T-helper 2 cell treated with Interferon-gamma antibody and Interleukin-4, amounts not matched to agents 5 μg/mL and 100 μg/mL, for 36 hours (primary cell): Measurements from ENCODE around the gene HINT2.

ENCODE experiments used
- DNase-seq: peaks from one replicate; pipeline ENCODE4 v3.0.0; 2021; ENCODE audit warnings: low spot score
- H3K27ac Mint-ChIP-seq: one replicate; pipeline ENCODE4 v1.8.0; 2021; ENCODE audit warnings: mild to moderate bottlenecking, mixed read lengths
- H3K27me3 Mint-ChIP-seq: one replicate; pipeline ENCODE4 v1.8.0; 2021; ENCODE audit warnings: low read depth, mixed read lengths
- H3K36me3 Mint-ChIP-seq: one replicate; pipeline ENCODE4 v1.8.0; 2021; ENCODE audit warnings: low read depth, mixed read lengths
- H3K4me1 Mint-ChIP-seq: one replicate; pipeline ENCODE4 v1.8.0; 2021; ENCODE audit warnings: low read depth, mixed read lengths
- H3K4me3 Mint-ChIP-seq: one replicate; pipeline ENCODE4 v1.8.0; 2022; ENCODE audit warnings: mild to moderate bottlenecking, moderate library complexity, mixed read lengths
- H3K9me3 Mint-ChIP-seq: one replicate; pipeline ENCODE4 v1.8.0; 2021; ENCODE audit warnings: mixed read lengths

Gene HINT2

DNA sequence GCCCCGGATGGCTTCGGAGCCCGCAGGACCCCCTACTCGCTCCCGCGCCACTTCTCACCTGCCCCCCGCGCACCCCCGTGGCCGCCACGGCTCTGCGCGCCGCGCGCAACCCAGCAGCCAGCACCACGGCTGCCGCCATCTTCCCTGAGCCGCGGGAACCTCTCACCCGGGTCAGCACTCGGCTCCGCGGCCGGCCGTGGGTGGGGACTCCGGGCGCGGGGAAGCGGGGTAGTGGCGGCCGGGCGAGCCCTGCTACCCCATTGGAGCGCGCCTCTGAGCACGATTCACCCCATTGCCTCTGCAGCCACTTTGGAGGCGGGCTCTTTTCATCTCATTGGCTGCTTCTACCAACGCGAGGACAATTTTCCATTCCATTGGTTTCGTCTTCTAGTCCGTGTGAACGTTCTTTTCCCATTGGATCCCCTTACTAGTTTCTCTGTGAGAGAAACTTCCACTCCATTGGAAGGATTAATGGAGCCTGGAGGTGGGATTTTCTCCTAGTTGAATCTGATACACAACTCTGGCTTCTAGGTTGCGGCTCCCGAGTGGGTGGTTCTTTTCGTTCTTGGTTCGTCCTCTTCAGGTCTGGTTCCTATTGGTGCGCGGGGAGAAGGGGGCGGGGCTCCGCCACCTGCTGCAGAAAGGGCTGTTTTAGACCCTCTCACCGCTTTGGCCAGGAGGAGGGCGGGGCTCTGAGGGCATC, at the start of gene HINT2:
Gene HINT2, minus strand, starts transcription at position 202 of the 703 bp plus-strand sequence. Its CDS starts 63 bp downstream, at position 139.
- peaks cover 4% of the 10 kb centered on the region for H3K27me3 Mint-ChIP-seq
- peaks cover 24% of the 10 kb centered on the region for H3K4me1 Mint-ChIP-seq
- DNase-seq: peak; percentile 98
- H3K4me3 Mint-ChIP-seq: peak within 1 kb of the TSS; percentile 94
- peak within 1 kb of the TSS; percentile 95 for H3K27ac Mint-ChIP-seq
- no peaks in the 10 kb centered on the region for H3K9me3 Mint-ChIP-seq
- peaks cover 6% of the 10 kb centered on the region for H3K36me3 Mint-ChIP-seq

DNA sequence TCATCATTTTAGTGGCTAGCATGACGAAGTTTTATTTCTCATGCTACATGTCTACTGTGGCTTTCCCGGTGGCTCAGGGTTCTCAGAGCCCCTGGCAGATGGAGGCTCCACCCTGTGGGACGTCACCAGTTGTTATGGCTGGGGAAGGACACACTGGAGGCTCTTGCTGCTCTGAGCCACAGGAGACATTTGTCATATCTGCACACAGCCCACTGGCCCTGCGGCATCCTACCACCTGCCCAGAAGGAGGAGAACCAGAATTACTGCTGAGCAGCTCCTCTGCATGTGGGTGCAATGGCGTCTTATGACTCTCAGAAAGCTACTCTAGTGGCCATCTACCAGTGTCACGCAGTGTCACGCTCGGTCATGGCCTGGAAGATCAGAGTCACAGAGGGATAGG, 48.7 kb upstream of the HINT2 start:
- H3K4me1 Mint-ChIP-seq: peaks cover 2% of the 10 kb centered on the region
- no peak overlapping the region for H3K4me3 Mint-ChIP-seq
- no peaks in the 10 kb centered on the region for H3K36me3 Mint-ChIP-seq
- H3K27ac Mint-ChIP-seq: no peak overlapping the region
- DNase-seq: no peak
- no peaks in the 10 kb centered on the region for H3K9me3 Mint-ChIP-seq
- peaks cover 10% of the 10 kb centered on the region for H3K27me3 Mint-ChIP-seq

DNA sequence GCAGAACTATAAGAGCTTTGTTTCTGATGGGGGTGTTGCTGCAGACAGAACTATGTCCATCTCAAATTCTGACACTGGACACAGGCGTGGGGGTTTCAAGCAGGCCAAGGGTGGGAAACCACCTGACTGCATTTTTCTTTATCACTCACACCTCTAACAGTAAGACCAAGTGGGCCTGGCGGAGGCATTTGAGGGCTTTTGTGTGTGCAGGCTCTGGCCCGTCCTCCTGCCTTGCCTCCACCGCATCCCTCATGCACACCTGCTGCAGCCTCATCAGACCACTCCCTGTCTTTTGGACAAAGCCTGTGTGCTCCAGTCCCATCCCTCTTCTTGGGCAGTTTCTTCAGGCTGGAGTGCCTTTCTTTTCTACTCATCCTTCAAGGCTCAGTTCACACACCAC, 47.5 kb upstream of the HINT2 start:
- no peak overlapping the region for H3K27ac Mint-ChIP-seq
- H3K4me3 Mint-ChIP-seq: no peak overlapping the region
- DNase-seq: no peak
- peaks cover 3% of the 10 kb centered on the region for H3K4me1 Mint-ChIP-seq
- H3K27me3 Mint-ChIP-seq: peaks cover 12% of the 10 kb centered on the region
- no peaks in the 10 kb centered on the region for H3K9me3 Mint-ChIP-seq
- no peaks in the 10 kb centered on the region for H3K36me3 Mint-ChIP-seq

DNA sequence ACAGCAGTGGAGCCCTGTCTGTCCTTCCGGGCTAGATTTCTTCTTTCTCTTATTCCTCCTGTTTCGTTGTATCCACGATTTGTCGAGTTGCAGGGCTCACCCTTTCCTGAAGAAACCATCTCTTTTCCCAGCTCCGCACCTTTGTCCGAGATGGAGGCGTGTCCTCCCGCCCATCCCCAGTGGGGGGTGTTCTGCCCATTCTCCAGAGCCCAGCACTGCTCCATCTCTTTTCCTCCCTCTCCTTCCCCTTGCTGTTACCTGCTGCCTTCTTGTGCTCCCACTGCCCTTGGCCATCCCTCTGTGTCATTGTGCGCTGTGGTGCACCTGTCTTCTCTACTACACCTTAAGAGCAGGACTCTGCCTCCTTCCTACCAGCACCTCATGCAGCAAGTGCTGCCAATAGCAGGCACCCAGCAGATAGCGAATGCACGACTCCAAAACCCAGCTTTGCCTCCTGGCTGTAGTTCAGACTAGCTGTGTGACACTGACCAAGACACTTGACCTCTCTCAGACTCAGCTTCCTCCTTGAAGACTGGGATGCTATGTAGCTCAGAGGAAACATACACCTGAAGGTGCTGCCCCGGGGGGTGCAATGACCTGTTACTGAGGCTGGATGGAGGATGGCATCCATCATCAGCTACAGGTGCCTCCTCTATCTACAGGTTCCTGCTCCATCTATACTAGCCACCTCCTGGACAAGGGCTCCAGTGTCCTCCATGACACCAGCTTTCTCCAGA, 46.5 kb upstream of the HINT2 start:
- H3K27me3 Mint-ChIP-seq: peaks cover 13% of the 10 kb centered on the region
- H3K9me3 Mint-ChIP-seq: no peaks in the 10 kb centered on the region
- H3K27ac Mint-ChIP-seq: no peak overlapping the region
- H3K36me3 Mint-ChIP-seq: no peaks in the 10 kb centered on the region
- no peak overlapping the region for H3K4me3 Mint-ChIP-seq
- DNase-seq: peak; percentile 2
- H3K4me1 Mint-ChIP-seq: peaks cover 3% of the 10 kb centered on the region

DNA sequence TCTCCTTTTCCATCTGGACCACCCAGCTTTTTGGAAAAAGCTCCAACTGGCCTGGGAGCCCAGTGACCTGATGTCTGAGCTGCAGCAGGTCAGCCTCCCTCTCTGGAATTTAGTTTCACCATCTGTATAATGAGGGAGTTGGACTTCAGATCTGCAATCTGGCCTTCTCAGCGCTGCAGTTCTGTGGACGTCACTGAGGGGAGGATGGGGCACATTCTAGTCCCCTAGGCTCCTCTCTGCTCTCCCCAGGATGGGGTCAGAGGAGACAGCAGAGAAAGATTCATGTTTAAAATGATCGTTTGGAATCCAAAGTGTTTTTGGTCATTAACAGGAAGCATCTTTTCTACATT, 45.1 kb upstream of the HINT2 start:
- DNase-seq: peak; percentile 2
- no peaks in the 10 kb centered on the region for H3K9me3 Mint-ChIP-seq
- H3K4me1 Mint-ChIP-seq: peaks cover 3% of the 10 kb centered on the region
- H3K4me3 Mint-ChIP-seq: no peak overlapping the region
- no peak overlapping the region for H3K27ac Mint-ChIP-seq
- peaks cover 13% of the 10 kb centered on the region for H3K27me3 Mint-ChIP-seq
- no peaks in the 10 kb centered on the region for H3K36me3 Mint-ChIP-seq

DNA sequence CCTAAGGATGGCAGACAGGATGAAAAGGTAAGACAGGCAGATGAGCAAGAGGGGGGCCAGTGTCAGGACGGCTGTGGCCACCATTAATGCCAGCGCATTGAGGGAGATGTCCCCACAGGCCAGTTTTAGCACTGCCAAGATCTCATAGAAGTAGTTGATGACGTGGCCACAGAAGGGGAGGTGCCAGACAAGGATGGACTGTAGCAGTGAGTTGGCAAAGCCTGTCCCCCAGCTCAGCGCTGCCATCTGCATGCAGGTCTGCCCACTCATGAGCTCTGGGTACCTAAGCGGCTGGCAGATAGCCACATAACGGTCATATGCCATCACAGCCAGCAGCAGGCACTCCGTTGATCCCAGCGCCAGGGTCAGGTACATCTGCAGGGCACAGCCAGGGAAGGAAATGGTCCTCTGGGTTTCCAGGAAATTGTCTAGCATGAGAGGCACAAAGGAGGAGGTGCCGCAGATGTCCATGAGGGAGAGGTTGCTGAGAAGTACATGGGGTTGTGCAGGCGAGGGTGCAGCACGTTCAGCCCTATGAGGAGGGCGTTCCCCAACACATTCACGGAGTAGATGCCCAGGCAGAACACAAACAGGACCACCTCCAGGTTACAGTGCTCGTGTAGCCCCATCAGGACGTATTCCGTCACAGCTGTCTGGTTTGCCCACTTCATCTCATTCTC, 44.6 kb upstream of the HINT2 start:
- Mint-ChIP-seq H3K4me1 (peaks cover 3% of the 10 kb centered on the region), H3K4me3 (no peak overlapping the region), H3K27me3 (peaks cover 13% of the 10 kb centered on the region), H3K36me3 (no peaks in the 10 kb centered on the region), H3K9me3 (no peaks in the 10 kb centered on the region), H3K27ac (no peak overlapping the region)
- peak; percentile 5 for DNase-seq

DNA sequence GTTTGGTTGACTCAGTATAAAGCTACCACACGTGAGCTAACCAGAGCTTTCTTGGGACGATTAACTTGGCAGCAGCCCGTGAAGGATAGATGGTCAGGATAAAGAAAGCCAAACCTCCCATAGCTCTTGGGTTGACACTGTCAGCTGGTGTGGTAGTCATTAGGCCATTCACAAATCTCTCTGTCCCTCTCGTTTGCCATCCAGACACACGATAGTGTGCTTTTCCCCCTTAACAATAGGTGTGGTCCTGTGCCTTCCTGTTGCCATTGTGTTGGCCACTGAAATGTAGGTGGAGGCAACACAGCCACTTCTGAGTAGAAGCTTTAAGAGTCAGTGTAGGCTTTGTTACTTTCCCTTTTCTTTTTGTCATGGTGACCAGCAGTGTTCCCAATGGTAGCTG, 43.6 kb upstream of the HINT2 start:
- Mint-ChIP-seq H3K36me3 (no peaks in the 10 kb centered on the region), H3K9me3 (no peaks in the 10 kb centered on the region), H3K27me3 (peaks cover 13% of the 10 kb centered on the region), H3K27ac (no peak overlapping the region), H3K4me1 (peaks cover 3% of the 10 kb centered on the region), H3K4me3 (no peak overlapping the region)
- DNase-seq: no peak

DNA sequence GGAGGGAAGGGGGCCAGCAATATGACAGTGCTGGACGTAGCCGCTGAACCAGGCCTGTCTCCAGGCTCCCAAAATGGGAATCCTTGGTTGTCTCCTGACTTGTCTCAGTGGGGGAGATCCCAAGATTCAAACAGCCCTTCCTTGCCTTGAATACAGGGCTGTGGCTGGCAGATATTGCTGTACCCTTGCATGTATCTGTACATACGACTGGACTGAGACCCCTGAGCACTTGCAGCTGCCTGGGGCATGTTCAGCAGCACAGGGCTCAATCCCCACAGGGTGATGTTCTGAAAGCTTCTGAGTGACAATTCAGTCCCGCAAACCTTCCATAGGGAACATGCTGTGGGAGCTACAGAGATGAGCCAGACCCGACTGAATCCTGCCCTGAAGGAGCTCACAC, 42.0 kb upstream of the HINT2 start:
- Mint-ChIP-seq H3K27ac (no peak overlapping the region), H3K27me3 (peaks cover 14% of the 10 kb centered on the region), H3K36me3 (no peaks in the 10 kb centered on the region), H3K4me3 (no peak overlapping the region), H3K9me3 (no peaks in the 10 kb centered on the region), H3K4me1 (peaks cover 3% of the 10 kb centered on the region)
- DNase-seq: no peak

DNA sequence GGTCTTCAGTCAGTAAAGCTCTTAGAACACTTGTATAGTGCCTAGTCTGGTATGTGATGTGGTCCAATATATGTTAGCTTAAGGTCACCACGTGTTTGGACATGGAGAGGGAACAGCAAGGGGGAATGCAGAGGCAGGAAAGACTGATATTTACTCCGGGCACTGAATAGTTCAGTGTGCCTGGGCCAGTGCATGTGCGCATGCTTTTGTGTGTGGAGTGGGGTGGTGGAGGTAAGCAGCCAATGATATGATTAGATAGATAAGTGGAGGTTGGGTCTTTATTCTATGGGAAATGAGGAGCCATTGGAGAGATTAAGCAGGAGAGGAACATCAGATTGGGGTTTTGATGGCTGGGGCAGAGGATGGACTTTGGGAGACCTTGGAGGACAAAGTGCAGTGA, 41.4 kb upstream of the HINT2 start:
- no peak for DNase-seq
- H3K36me3 Mint-ChIP-seq: no peaks in the 10 kb centered on the region
- no peaks in the 10 kb centered on the region for H3K9me3 Mint-ChIP-seq
- H3K4me1 Mint-ChIP-seq: peaks cover 3% of the 10 kb centered on the region
- peaks cover 10% of the 10 kb centered on the region for H3K27me3 Mint-ChIP-seq
- no peak overlapping the region for H3K4me3 Mint-ChIP-seq
- H3K27ac Mint-ChIP-seq: no peak overlapping the region

DNA sequence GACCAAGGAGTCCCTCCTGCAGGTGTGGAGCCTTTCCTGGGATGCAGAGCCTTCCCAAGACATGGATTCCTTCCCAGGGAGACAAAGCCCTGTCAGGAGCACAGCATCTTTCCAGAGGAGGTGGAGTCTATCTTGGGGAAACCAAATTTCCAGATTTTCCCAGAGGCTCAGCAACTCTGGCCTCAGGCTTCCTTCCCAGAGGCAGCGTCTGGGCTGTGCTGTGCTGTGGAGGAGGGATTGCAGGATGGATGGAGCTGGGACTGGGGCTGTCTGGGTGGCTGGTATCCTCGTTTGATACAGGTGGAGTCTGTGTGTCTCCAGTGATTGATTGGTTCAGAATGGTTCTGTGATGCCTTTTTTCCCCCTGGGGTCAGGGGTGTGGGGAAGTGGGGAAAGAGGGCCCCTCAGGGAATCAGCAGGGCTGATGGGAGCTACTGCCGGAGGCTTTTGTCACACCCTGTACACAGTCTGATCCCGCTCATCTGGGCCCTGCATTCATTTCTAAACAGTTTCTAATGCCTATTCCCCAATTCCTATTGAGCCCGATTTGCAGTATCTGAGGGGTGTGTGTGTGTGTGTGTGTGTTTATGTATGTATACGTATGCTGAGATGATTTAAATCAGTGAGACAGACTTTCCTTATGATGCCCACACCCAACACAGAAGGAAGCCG, 39.4 kb upstream of the HINT2 start:
- Mint-ChIP-seq H3K4me1 (peaks cover 3% of the 10 kb centered on the region), H3K9me3 (no peaks in the 10 kb centered on the region), H3K27me3 (peaks cover 6% of the 10 kb centered on the region), H3K4me3 (no peak overlapping the region), H3K36me3 (no peaks in the 10 kb centered on the region), H3K27ac (no peak overlapping the region)
- DNase-seq: no peak

DNA sequence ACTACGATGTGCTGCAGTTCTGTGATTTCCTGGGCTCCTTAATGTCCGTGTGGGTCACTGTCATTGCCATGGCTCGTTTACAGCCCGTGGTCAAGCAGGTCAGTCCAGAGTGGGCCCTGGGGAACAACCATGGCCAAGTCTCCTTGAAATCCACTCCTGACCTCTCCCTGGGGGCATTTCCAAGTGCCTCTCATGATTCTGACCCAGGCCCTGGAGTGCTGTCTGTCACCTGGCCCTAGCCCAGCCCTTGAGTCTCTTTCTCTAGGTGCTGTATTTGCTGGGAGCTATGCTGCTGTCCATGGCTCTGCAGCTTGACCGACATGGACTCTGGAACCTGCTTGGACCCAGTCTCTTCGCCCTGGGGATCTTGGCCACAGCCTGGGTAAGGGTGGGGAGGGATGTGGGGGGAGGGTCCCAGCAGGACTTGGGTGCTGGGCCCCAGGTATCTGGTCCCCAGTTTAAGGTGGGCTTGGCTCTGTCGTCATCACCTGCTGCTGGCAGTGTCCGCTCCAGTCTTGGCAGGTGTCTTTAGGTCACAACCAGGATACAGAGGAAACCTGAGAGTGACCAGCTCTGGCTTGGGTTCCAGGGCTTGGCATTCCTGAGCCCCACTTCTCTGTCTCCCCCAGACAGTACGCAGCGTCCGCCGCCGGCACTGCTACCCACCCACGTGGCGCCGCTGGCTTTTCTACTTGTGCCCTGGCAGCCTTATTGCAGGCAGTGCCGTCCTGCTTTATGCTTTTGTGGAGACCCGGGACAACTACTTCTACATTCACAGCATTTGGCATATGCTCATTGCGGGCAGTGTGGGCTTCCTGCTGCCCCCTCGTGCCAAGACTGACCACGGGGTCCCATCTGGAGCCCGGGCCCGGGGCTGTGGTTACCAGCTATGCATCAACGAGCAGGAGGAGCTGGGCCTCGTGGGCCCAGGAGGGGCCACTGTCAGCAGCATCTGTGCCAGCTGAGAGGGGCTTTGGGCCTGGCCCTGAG, 38.3 kb upstream of the HINT2 start:
- H3K4me1 Mint-ChIP-seq: no peaks in the 10 kb centered on the region
- H3K36me3 Mint-ChIP-seq: no peaks in the 10 kb centered on the region
- H3K9me3 Mint-ChIP-seq: no peaks in the 10 kb centered on the region
- no peak overlapping the region for H3K27ac Mint-ChIP-seq
- H3K4me3 Mint-ChIP-seq: no peak overlapping the region
- H3K27me3 Mint-ChIP-seq: peaks cover 6% of the 10 kb centered on the region
- DNase-seq: no peak

DNA sequence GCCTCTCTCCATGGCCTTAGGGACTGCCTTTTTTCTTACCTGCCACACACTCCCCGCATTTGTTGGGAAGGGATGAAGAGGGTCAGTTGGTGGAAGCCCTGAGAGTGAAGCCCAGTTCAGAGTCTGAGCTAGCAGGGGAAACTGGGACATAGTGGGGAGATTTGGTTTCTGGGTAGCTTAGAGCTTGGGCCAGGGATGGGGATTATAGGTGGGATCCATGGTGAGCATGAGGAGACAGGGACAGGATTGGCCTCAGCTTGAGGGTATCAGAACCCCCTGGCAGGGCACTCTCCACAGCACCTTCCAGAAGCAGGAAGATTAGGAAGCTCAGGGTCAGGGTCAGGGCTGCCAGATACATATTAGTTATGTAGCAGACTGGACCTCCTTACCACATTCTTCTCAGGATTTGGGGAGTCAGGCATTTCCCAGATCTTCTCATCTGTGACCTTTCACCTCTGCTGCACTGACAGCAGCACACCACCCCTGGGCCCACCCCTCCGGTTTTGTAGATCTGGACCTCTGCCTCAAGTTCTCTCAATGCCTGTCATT, 37.5 kb upstream of the HINT2 start:
- H3K9me3 Mint-ChIP-seq: no peaks in the 10 kb centered on the region
- no peaks in the 10 kb centered on the region for H3K36me3 Mint-ChIP-seq
- no peak overlapping the region for H3K27ac Mint-ChIP-seq
- H3K4me1 Mint-ChIP-seq: no peaks in the 10 kb centered on the region
- DNase-seq: no peak
- peaks cover 4% of the 10 kb centered on the region for H3K27me3 Mint-ChIP-seq
- no peak overlapping the region for H3K4me3 Mint-ChIP-seq
